RWPE2 (cell line): ENCODE results near the gene HSD17B12.

Experiments
- ATAC-seq: fragments of 200-7000 bp; cut with Tn5 transposase; 3 replicates; pipeline ENCODE4 v1.9.1; 2021; ENCODE audit warnings: low read depth
- DNase-seq: peaks from one replicate; pipeline ENCODE4 v3.0.0-alpha.2; 2020; ENCODE audit warnings: low spot score
- H3K27ac ChIP-seq: fragments of 450-650 bp; 2 replicates; pipeline ENCODE4 v1.5.1; 2017; ENCODE audit warnings: mild to moderate bottlenecking; ENCODE audit not compliant: poor library complexity, severe bottlenecking
- H3K27me3 ChIP-seq: fragments of 250-450 bp; sonication (Bioruptor Pico); 2 replicates; pipeline ENCODE4 v1.5.1; 2021; ENCODE audit warnings: mild to moderate bottlenecking, moderate library complexity; ENCODE audit not compliant: insufficient read depth, poor library complexity, severe bottlenecking
- H3K36me3 ChIP-seq: fragments of 250-450 bp; sonication (Bioruptor Pico); 2 replicates; pipeline ENCODE4 v1.5.1; 2020; ENCODE audit warnings: low read depth, mild to moderate bottlenecking, moderate library complexity
- H3K4me1 ChIP-seq: fragments of 250-450 bp; sonication (Bioruptor Pico); 2 replicates; pipeline ENCODE4 v1.5.1; 2021; ENCODE audit warnings: mild to moderate bottlenecking, moderate library complexity; ENCODE audit not compliant: insufficient read depth, poor library complexity, severe bottlenecking
- H3K4me3 ChIP-seq: fragments of 250-450 bp; sonication (Bioruptor Pico); 2 replicates; pipeline ENCODE4 v1.5.1; 2021; ENCODE audit warnings: mild to moderate bottlenecking, moderate library complexity; ENCODE audit not compliant: severe bottlenecking
- H3K9me3 ChIP-seq: fragments of 250-450 bp; sonication (Bioruptor Pico); 2 replicates; pipeline ENCODE4 v1.5.1; 2021; ENCODE audit warnings: mild to moderate bottlenecking, moderate library complexity; ENCODE audit not compliant: severe bottlenecking
- TF ChIP-seq, protein P1 (sequence below): fragments of 450-650 bp; IDR thresholded peaks from one replicate; pipeline ENCODE4 v1.5.1; 2017; ENCODE audit warnings: mild to moderate bottlenecking, moderate library complexity; ENCODE audit not compliant: poor library complexity, severe bottlenecking

HSD17B12 gene

DNA sequence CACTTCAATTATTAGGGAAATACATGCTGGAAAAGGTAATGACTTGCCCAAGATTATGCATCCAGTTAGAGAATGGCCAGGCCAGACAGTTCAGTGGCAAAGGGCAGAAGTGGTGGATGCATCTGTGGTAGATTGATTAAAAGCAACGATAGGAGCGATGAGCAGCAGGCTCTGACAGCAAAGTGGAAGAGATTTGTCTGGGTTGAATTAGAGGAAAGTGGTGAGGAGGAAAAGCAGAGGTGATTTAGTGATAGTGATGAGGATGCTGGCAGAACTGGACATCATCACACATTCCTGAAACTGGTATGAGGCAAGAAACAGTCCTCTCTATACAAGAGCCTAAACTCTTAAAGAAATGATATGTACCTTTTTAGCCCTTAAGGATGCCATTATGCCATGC lies 12.5 kb downstream of the HSD17B12 start:
- no peak for DNase-seq
- no peak for ATAC-seq
- H3K4me1 ChIP-seq, result no peaks in the 10 kb centered on the region
- peaks cover 30% of the 10 kb centered on the region for H3K36me3 ChIP-seq
- H3K4me3 ChIP-seq, result no peak overlapping the region
- no peaks in the 10 kb centered on the region for H3K9me3 ChIP-seq
- H3K27ac ChIP-seq, result no peak overlapping the region
- H3K27me3 ChIP-seq, result no peaks in the 10 kb centered on the region
- TF ChIP-seq, protein P1, sequence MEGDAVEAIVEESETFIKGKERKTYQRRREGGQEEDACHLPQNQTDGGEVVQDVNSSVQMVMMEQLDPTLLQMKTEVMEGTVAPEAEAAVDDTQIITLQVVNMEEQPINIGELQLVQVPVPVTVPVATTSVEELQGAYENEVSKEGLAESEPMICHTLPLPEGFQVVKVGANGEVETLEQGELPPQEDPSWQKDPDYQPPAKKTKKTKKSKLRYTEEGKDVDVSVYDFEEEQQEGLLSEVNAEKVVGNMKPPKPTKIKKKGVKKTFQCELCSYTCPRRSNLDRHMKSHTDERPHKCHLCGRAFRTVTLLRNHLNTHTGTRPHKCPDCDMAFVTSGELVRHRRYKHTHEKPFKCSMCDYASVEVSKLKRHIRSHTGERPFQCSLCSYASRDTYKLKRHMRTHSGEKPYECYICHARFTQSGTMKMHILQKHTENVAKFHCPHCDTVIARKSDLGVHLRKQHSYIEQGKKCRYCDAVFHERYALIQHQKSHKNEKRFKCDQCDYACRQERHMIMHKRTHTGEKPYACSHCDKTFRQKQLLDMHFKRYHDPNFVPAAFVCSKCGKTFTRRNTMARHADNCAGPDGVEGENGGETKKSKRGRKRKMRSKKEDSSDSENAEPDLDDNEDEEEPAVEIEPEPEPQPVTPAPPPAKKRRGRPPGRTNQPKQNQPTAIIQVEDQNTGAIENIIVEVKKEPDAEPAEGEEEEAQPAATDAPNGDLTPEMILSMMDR, result no peak

DNA sequence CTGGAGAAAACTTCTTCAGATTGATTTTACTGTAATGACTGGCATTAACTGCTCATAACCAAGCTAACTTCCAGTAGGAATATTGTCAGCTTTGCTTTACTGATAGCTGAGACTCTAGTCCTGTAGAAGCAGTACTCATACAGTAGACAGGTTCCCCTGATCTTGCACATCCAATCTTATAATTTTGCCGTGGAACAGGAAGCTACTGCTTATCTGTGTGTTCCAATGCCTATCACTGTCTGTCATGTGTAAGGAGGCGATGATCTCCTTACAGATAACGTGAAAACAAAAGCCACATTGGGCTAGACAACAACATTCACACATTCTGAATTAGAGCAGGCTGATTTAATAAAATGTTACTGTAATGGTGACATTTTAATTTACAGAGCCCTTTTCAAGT lies 13.2 kb downstream of the HSD17B12 start:
- H3K36me3 ChIP-seq, result peaks cover 30% of the 10 kb centered on the region
- DNase-seq (no peak), ATAC-seq (no peak)
- H3K27ac ChIP-seq, result no peak overlapping the region
- H3K27me3 ChIP-seq, result no peaks in the 10 kb centered on the region
- TF ChIP-seq, protein P1, result no peak
- no peaks in the 10 kb centered on the region for H3K9me3 ChIP-seq
- H3K4me1 ChIP-seq, result no peaks in the 10 kb centered on the region
- H3K4me3 ChIP-seq, result no peak overlapping the region

- Histone ChIP-seq H3K4me1 (no peaks in the 10 kb centered on the region), H3K36me3 (peaks cover 32% of the 10 kb centered on the region), H3K4me3 (no peak overlapping the region), H3K27ac (no peak overlapping the region), H3K27me3 (no peaks in the 10 kb centered on the region), H3K9me3 (no peaks in the 10 kb centered on the region)
- TF ChIP-seq, protein P1, result no peak
- ATAC-seq (no peak), DNase-seq (no peak)
These were observed 13.9 kb downstream of the HSD17B12 start for GRCh38 chr11:43694477-43694876.

GRCh38 chr11:43697679-43698078 lies 17.1 kb downstream of the HSD17B12 start:
- H3K27ac ChIP-seq, result no peak overlapping the region
- no peaks in the 10 kb centered on the region for H3K4me1 ChIP-seq
- DNase-seq, result no peak
- H3K4me3 ChIP-seq, result no peak overlapping the region
- no peak for ATAC-seq
- TF ChIP-seq, protein P1, result no peak
- peaks cover 19% of the 10 kb centered on the region for H3K36me3 ChIP-seq
- no peaks in the 10 kb centered on the region for H3K27me3 ChIP-seq
- no peaks in the 10 kb centered on the region for H3K9me3 ChIP-seq

DNA sequence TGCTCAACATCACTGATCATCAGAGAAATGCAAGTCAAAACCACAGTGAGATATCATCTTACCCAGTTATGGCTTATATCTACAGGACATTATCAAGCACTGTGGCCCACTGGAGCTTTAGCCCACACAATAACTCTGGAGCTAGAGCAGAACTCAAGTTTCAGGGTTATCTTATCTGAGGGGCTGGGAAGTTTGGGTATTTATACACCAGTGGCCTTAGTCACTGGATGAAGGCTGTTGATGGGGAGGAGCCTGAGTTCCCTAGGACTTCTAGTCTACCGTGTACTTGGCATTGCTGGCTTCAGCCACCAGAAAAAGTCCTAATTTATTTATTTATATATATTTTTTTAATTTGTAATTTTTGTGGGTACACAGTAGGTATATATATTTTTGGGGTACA lies 19.3 kb downstream of the HSD17B12 start:
- H3K9me3 ChIP-seq, result no peaks in the 10 kb centered on the region
- no peak for DNase-seq

More for the DNA sequence above, 19.3 kb downstream of the HSD17B12 start:
- H3K27ac ChIP-seq, result no peak overlapping the region
- TF ChIP-seq, protein P1, result no peak
- H3K36me3 ChIP-seq, result peaks cover 19% of the 10 kb centered on the region
- H3K4me3 ChIP-seq, result no peak overlapping the region
- no peaks in the 10 kb centered on the region for H3K4me1 ChIP-seq
- no peak for ATAC-seq
- H3K27me3 ChIP-seq, result no peaks in the 10 kb centered on the region
